Spleen (tissue), 7 donors: ENCODE measurements around the gene ACTR3C.
"Not testable (repeated sequence)": the region's sequence is repeated elsewhere in the genome, so short reads cannot be mapped to it uniquely, and the experiment has no call there.

ENCODE experiments used
- CTCF ChIP-seq, 11 experiments: fragments of 200-600 bp in 7 of 11; fragments of 450-650 bp in 4 of 11; sonication (generic) in 4 of 11; IDR thresholded peaks in 8 of 11; conservative IDR thresholded peaks in 3 of 11; 1 replicate in 7 of 11; 2 replicates in 4 of 11; pipeline versions ENCODE4 v1.4.0 to v1.8.0; 2016 to 2021; ENCODE audit warnings: antibody characterized with exemption in 11 of 11, inconsistent platforms in 4 of 11, mild to moderate bottlenecking in 1 of 11
- POLR2AphosphoS5 ChIP-seq, 3 donors: sonication (generic); formaldehyde crosslinking; IDR thresholded peaks; one replicate each; pipeline ENCODE4 v1.5.1; 2017; ENCODE audit warnings: antibody characterized with exemption in 3 of 3
- donor health status: DM: no; HTN: no; CAD: no; lungs with moderate emphysema.
- donor health status: DM: no; HTN: no; CAD: no.
- donor health status: DM: no; HTN: no; CAD: no.

- TF ChIP-seq CTCF (IDR thresholded peaks at IDR 0.05 in 8 of 11, conservative IDR thresholded peaks at IDR 0.05 in 3 of 11); POLR2AphosphoS5 (IDR thresholded peaks at IDR 0.05): not testable (repeated sequence)
Measured at GRCh38 chr7:150206848-150207247, 116.5 kb downstream of the ACTR3C start.
